BE2C (cell line): Measurements from ENCODE around the gene TMEM145.

Source experiments
- DNase-seq: peaks from one replicate; pipeline ENCODE4 v3.0.0-alpha.2; 2020
- H3K27me3 ChIP-seq: fragments of 250-450 bp; sonication (Bioruptor Pico); 2 replicates; pipeline ENCODE4 v1.5.1; 2020; ENCODE audit warnings: mild to moderate bottlenecking
- H3K36me3 ChIP-seq: fragments of 250-450 bp; sonication (Bioruptor Pico); 2 replicates; pipeline ENCODE4 v1.5.1; 2020; ENCODE audit warnings: mild to moderate bottlenecking
- H3K4me1 ChIP-seq: fragments of 250-450 bp; sonication (Bioruptor Pico); 2 replicates; pipeline ENCODE4 v1.5.1; 2020
- H3K4me3 ChIP-seq: 2 replicates; pipeline ENCODE4 v1.5.1; 2011; ENCODE audit warnings: low read depth, low read length
- H3K9me3 ChIP-seq: fragments of 250-450 bp; sonication (Bioruptor Pico); 2 replicates; pipeline ENCODE4 v1.5.1; 2020
- CTCF ChIP-seq: IDR thresholded peaks from 2 replicates; pipeline ENCODE4 v1.5.1; 2012; ENCODE audit warnings: mild to moderate bottlenecking, low read depth, low read length

Gene TMEM145

DNA sequence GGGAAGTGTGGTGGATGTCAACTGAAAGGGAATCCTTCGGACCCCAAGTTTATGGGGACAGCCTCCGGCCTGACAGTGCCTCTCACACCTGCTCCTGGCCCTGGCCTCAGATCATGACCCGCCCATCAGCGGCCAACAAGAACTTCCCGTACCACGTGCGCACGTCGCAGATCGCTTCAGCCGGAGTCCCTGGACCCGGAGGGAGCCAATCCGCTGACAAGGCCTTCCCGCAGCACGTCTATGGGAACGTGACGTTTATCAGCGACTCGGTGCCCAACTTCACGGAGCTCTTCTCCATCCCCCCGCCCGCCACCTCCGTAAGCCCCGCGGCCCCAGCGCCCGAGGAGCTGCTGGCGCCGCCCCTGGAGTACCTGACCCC lies 10.4 kb downstream of the TMEM145 start:
- Histone ChIP-seq H3K4me3 (no peak overlapping the region), H3K36me3 (no peaks in the 10 kb centered on the region), H3K27me3 (no peaks in the 10 kb centered on the region), H3K4me1 (no peaks in the 10 kb centered on the region; the same call in 1 of the 2 replicates), H3K9me3 (no peaks in the 10 kb centered on the region)
- no peak for DNase-seq
- TF ChIP-seq CTCF, result no peak

DNA sequence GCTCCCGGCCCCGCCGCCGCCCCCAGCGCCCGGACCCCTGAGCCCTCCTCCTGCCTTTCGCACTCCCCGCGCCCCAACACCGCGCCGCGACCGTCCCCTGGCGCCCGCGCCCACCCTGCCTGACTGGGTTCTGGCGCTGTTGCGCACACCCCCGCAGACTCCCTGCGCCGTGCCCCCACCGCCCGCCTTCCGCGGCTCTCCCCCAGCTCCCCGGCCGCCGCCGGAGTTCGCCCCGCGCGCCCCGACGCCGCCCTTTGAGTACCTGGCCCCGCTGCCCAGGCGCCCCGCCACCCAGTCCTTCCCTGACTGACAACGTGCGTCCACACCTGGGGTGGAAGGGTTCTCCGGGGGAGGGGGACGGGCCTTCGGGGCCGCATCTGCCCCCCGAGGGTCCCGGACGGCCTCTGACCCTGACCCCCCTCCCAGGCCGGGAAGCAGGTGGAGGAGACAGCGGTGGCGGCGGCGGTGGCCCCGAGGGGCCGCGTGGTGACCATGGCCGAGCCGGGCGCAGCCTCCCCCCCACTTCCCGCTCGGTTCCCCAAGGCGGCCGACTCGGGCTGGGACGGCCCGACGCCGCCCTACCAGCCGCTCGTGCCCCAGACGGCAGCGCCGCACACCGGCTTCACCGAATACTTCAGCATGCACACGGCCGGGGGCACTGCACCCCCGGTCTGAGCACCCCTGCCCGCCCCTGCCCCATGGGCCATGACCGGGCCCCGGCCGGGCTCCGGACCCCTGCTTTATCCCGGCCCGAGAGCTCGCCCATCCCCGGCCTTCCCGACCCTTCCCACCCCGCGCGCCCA lies 10.9 kb downstream of the TMEM145 start:
- Histone ChIP-seq H3K4me1 (no peaks in the 10 kb centered on the region; the same call in 1 of the 2 replicates), H3K9me3 (no peaks in the 10 kb centered on the region), H3K27me3 (no peaks in the 10 kb centered on the region), H3K36me3 (no peaks in the 10 kb centered on the region), H3K4me3 (no peak overlapping the region)
- no peak for TF ChIP-seq CTCF
- DNase-seq, result no peak

- no peak for DNase-seq
- no peak for TF ChIP-seq CTCF
- Histone ChIP-seq H3K27me3 (no peaks in the 10 kb centered on the region), H3K36me3 (no peaks in the 10 kb centered on the region), H3K4me3 (peak overlapping the region; percentile 30), H3K9me3 (no peaks in the 10 kb centered on the region), H3K4me1 (no peaks in the 10 kb centered on the region; the same call in 1 of the 2 replicates)
Measured at GRCh38 chr19:42324655-42325307, 11.7 kb downstream of the TMEM145 start.

- peak; percentile 97 for TF ChIP-seq CTCF
- peak within 1 kb of the TSS; percentile 97 for H3K4me3 ChIP-seq
- H3K27me3 ChIP-seq, result no peaks in the 10 kb centered on the region
Measured at GRCh38 chr19:42325308-42325895, 12.3 kb downstream of the TMEM145 start, which contains the start of gene MEGF8. MEGF8 (plus strand) TSS chr19:42325635; CDS start chr19:42326244, 609 bp downstream.

DNA sequence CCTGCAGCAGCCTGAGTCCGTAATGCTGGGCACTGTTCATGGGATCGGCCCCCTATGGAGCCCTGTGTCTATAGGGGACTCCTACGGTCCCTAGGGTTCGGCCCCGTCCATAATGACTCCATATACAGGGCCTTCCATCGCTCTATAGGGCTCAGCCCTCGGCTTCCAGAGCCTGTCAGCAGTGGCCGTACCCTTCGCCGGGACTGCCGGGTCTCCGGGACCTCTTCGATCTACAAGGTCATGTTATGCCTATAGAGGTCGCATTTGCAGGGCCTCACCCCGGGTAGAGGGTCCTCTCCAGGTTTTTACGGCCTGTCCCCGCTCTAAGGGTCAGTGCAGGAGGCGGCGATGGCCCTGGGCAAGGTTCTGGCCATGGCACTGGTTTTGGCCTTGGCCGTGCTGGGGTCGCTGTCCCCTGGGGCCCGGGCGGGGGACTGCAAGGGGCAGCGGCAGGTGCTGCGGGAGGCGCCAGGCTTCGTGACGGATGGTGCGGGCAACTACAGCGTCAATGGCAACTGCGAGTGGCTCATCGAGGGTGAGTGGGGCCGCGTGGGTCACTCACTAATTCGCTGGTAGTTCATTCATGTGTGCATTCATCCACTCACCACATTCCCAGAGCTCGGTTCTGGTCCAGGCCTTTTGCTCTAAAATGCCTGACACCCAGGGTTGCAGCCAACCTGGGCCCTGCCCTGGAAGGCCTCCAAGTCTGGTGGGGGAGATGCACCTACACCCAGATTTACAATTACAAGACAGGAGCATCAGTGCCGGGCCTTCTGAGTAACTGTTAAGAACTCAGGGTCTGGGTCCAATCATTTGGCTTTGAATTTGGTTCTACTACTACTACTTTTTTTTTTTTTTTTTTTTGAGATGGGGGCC lies 13.0 kb downstream of the TMEM145 start:
- Histone ChIP-seq H3K27me3 (no peaks in the 10 kb centered on the region), H3K9me3 (no peaks in the 10 kb centered on the region), H3K36me3 (no peaks in the 10 kb centered on the region), H3K4me3 (peak overlapping the region; percentile 97), H3K4me1 (no peaks in the 10 kb centered on the region; the same call in 1 of the 2 replicates)
- no peak for TF ChIP-seq CTCF
- no peak for DNase-seq

More at GRCh38 chr19:42325308-42325895, 12.3 kb downstream of the TMEM145 start, which contains the start of gene MEGF8:
- Histone ChIP-seq H3K4me1 (no peaks in the 10 kb centered on the region; the same call in 1 of the 2 replicates), H3K9me3 (no peaks in the 10 kb centered on the region), H3K36me3 (no peaks in the 10 kb centered on the region)
- DNase-seq, result peak; percentile 98
